GM12892 (cell line): ENCODE results near the gene KAT6B.

Source experiments
- POLR2A ChIP-seq: IDR thresholded peaks from 2 replicates; pipeline ENCODE4 v1.6.1; 2011; ENCODE audit warnings: low read depth, low read length, control low read depth
- POLR2AphosphoS5 ChIP-seq: IDR thresholded peaks from 2 replicates; pipeline ENCODE4 v1.6.1; 2011; ENCODE audit warnings: low read depth, low read length, control low read depth
- TAF1 ChIP-seq: IDR thresholded peaks from 2 replicates; pipeline ENCODE4 v1.6.1; 2011; ENCODE audit warnings: low read depth, mild to moderate bottlenecking, control low read depth, low read length, borderline replicate concordance

- TF ChIP-seq POLR2A (no peak), POLR2AphosphoS5 (no peak), TAF1 (no peak)
Measured at GRCh38 chr10:75003891-75004290, 177.5 kb downstream of the KAT6B start.
